SK-N-SH treated with all-trans-retinoic acid at 6 μM for 48 hours (cell line): Measurements from ENCODE around the gene NRG4.

Experiments
- ATAC-seq: fragments of 200-7000 bp; cut with Tn5 transposase; 3 replicates; pipeline ENCODE4 v1.9.1; 2020; ENCODE audit warnings: mild to moderate bottlenecking, moderate library complexity
- ARNTL ChIP-seq: fragments of 450-650 bp; formaldehyde crosslinking; IDR thresholded peaks from 2 replicates; pipeline ENCODE4 v1.5.0; 2020; ENCODE audit warnings: low read depth, mild to moderate bottlenecking, moderate library complexity, borderline replicate concordance
- CREB5 ChIP-seq: fragments of 250-450 bp; sonication (Bioruptor Pico); IDR thresholded peaks from 2 replicates; pipeline ENCODE4 v1.5.1; 2020; ENCODE audit warnings: low read depth, mild to moderate bottlenecking, moderate library complexity
- CSDC2 ChIP-seq: fragments of 250-450 bp; sonication (Bioruptor Pico); IDR thresholded peaks from 2 replicates; pipeline ENCODE4 v1.5.0; 2020; ENCODE audit warnings: mild to moderate bottlenecking, moderate library complexity
- CSRNP3 ChIP-seq: fragments of 250-450 bp; sonication (Bioruptor Pico); IDR thresholded peaks from 2 replicates; pipeline ENCODE4 v1.5.1; 2021; ENCODE audit warnings: mild to moderate bottlenecking, moderate library complexity
- ESRRG ChIP-seq: fragments of 250-450 bp; sonication (Bioruptor Pico); IDR thresholded peaks from 2 replicates; pipeline ENCODE4 v1.6.1; 2021; ENCODE audit warnings: mild to moderate bottlenecking
- GLIS3 ChIP-seq: fragments of 250-450 bp; sonication (Bioruptor Pico); IDR thresholded peaks from 2 replicates; pipeline ENCODE4 v1.5.0; 2020; ENCODE audit warnings: mild to moderate bottlenecking, moderate library complexity
- ISL1 ChIP-seq: fragments of 250-450 bp; sonication (Bioruptor Pico); IDR thresholded peaks from 2 replicates; pipeline ENCODE4 v2.1.2; 2022; ENCODE audit warnings: mild to moderate bottlenecking, moderate library complexity
- OSR1 ChIP-seq: fragments of 250-450 bp; sonication (Bioruptor Pico); IDR thresholded peaks from 2 replicates; pipeline ENCODE4 v1.8.0; 2022; ENCODE audit warnings: moderate library complexity, mild to moderate bottlenecking, inconsistent platforms
- PATZ1 ChIP-seq: fragments of 250-450 bp; sonication (Bioruptor Pico); IDR thresholded peaks from 2 replicates; pipeline ENCODE4 v1.8.0; 2020; ENCODE audit warnings: mild to moderate bottlenecking, moderate library complexity, borderline replicate concordance
- POU6F1 ChIP-seq: fragments of 250-450 bp; sonication (Bioruptor Pico); IDR thresholded peaks from 2 replicates; pipeline ENCODE4 v1.8.0; 2021; ENCODE audit warnings: low read depth, mild to moderate bottlenecking, moderate library complexity, borderline replicate concordance
- PPARA ChIP-seq: fragments of 250-450 bp; sonication (Bioruptor Pico); IDR thresholded peaks from 2 replicates; pipeline ENCODE4 v1.5.0; 2020; ENCODE audit warnings: mild to moderate bottlenecking, borderline replicate concordance
- RARB ChIP-seq: fragments of 250-450 bp; sonication (Bioruptor Pico); IDR thresholded peaks from 2 replicates; pipeline ENCODE4 v1.8.0; 2021; ENCODE audit warnings: mild to moderate bottlenecking, moderate library complexity
- SNAI2 ChIP-seq: fragments of 250-450 bp; sonication (Bioruptor Pico); IDR thresholded peaks from 2 replicates; pipeline ENCODE4 v1.5.0; 2020; ENCODE audit warnings: mild to moderate bottlenecking, moderate library complexity
- TCF4 ChIP-seq: fragments of 250-450 bp; sonication (Bioruptor Pico); IDR thresholded peaks from 2 replicates; pipeline ENCODE4 v1.8.0; 2021; ENCODE audit warnings: mild to moderate bottlenecking, moderate library complexity, borderline replicate concordance
- TOX ChIP-seq: fragments of 250-450 bp; sonication (Bioruptor Pico); IDR thresholded peaks from 2 replicates; pipeline ENCODE4 v1.8.0; 2021; ENCODE audit warnings: mild to moderate bottlenecking, moderate library complexity, borderline replicate concordance
- TSHZ2 ChIP-seq: fragments of 250-450 bp; sonication (Bioruptor Pico); IDR thresholded peaks from 2 replicates; pipeline ENCODE4 v1.5.0; 2020; ENCODE audit warnings: mild to moderate bottlenecking, moderate library complexity
- ZC3H10 ChIP-seq: fragments of 250-450 bp; sonication (Bioruptor Pico); IDR thresholded peaks from 2 replicates; pipeline ENCODE4 v1.5.1; 2021; ENCODE audit warnings: mild to moderate bottlenecking, moderate library complexity
- ZFP3 ChIP-seq: fragments of 250-450 bp; sonication (Bioruptor Pico); IDR thresholded peaks from 2 replicates; pipeline ENCODE4 v1.5.0; 2020; ENCODE audit warnings: mild to moderate bottlenecking, moderate library complexity
- ZFP30 ChIP-seq: fragments of 450-650 bp; formaldehyde crosslinking; IDR thresholded peaks from 2 replicates; pipeline ENCODE4 v1.5.0; 2022; ENCODE audit warnings: mild to moderate bottlenecking, moderate library complexity
- ZNF70 ChIP-seq: fragments of 450-650 bp; formaldehyde crosslinking; IDR thresholded peaks from 2 replicates; pipeline ENCODE4 v1.5.0; 2020; ENCODE audit warnings: mild to moderate bottlenecking, moderate library complexity
- ZNF8 ChIP-seq: fragments of 450-650 bp; formaldehyde crosslinking; IDR thresholded peaks from 2 replicates; pipeline ENCODE4 v1.5.0; 2020; ENCODE audit warnings: mild to moderate bottlenecking, moderate library complexity

NRG4 gene

GRCh38 chr15:75928680-75929608, 83.3 kb downstream of the NRG4 start:
- peak; percentile 75 for ATAC-seq
- no peak for TF ChIP-seq CSRNP3 (CRISPR knock-in tag)
- TF ChIP-seq ZFP3 (CRISPR knock-in tag) = no peak
- no peak for TF ChIP-seq PPARA
- TF ChIP-seq ARNTL = no peak
- no peak for TF ChIP-seq ESRRG (CRISPR knock-in tag)
- no peak for TF ChIP-seq TOX (CRISPR knock-in tag)
- no peak for TF ChIP-seq ZFP30
- TF ChIP-seq, all 23 proteins: peak for 0

- TF ChIP-seq PATZ1 (CRISPR knock-in tag) = no peak
- no peak for TF ChIP-seq OSR1 (CRISPR knock-in tag)
- no peak for TF ChIP-seq CSDC2 (CRISPR knock-in tag)
- TF ChIP-seq SNAI2 (CRISPR knock-in tag) = no peak
- TF ChIP-seq ESRRG (CRISPR knock-in tag) = no peak
- TF ChIP-seq GLIS3 (CRISPR knock-in tag) = no peak
- no peak for ATAC-seq
Observed at GRCh38 chr15:75927601-75928000, 84.6 kb downstream of the NRG4 start.

- ATAC-seq = no peak
- TF ChIP-seq PATZ1 (CRISPR knock-in tag) = no peak
- TF ChIP-seq GLIS3 (CRISPR knock-in tag) = no peak
- TF ChIP-seq ISL1 (CRISPR knock-in tag) = no peak
- no peak for TF ChIP-seq TCF4 (CRISPR knock-in tag)
- no peak for TF ChIP-seq ZFP30
- no peak for TF ChIP-seq ESRRG (CRISPR knock-in tag)
Observed at GRCh38 chr15:75926931-75927330, 85.3 kb downstream of the NRG4 start.

GRCh38 chr15:75925440-75925839, 86.8 kb downstream of the NRG4 start:
- no peak for ATAC-seq
- TF ChIP-seq CSDC2 (CRISPR knock-in tag) = no peak
- TF ChIP-seq ZNF70 (CRISPR knock-in tag) = no peak
- TF ChIP-seq CSRNP3 (CRISPR knock-in tag) = no peak
- no peak for TF ChIP-seq ISL1 (CRISPR knock-in tag)
- TF ChIP-seq CREB5 (CRISPR knock-in tag) = no peak
- TF ChIP-seq ZNF8 (CRISPR knock-in tag) = no peak
- TF ChIP-seq TSHZ2 (CRISPR knock-in tag) = no peak
- no peak for TF ChIP-seq ARNTL
- no peak for TF ChIP-seq ZFP30
- no peak for TF ChIP-seq ZC3H10 (CRISPR knock-in tag)
- TF ChIP-seq RARB = no peak
- TF ChIP-seq GLIS3 (CRISPR knock-in tag) = no peak
- TF ChIP-seq TOX (CRISPR knock-in tag) = no peak
- TF ChIP-seq TCF4 (CRISPR knock-in tag) = no peak
- TF ChIP-seq POU6F1 (CRISPR knock-in tag) = no peak
- no peak for TF ChIP-seq ZFP3 (CRISPR knock-in tag)
